H1 (cell line): ENCODE data around the gene CRHR1. TPM values are rescaled to one million over a fixed set of nuclear protein-coding genes. Genes with fewer than 3 reads are reported as not detected.

Experiments used
- PHF8 ChIP-seq: fragments of 200-600 bp; sonication (generic); conservative IDR thresholded peaks from 2 replicates; pipeline ENCODE4 v1.7.1; 2012; ENCODE audit warnings: low read depth, mild to moderate bottlenecking, inconsistent platforms, low read length, moderate library complexity
- POU5F1 ChIP-seq: IDR thresholded peaks from 2 replicates; pipeline ENCODE4 v1.6.1; 2011; ENCODE audit warnings: low read depth, mild to moderate bottlenecking, low read length, moderate library complexity
- SIN3A ChIP-seq, 2 experiments: IDR thresholded peaks in 1 of 2; conservative IDR thresholded peaks in 1 of 2; 2 replicates each; pipeline ENCODE4 v1.6.1; 2011 to 2012; ENCODE audit warnings: low read length in 2 of 2, improper control_type of control experiment in 1 of 2, low read depth in 1 of 2, mild to moderate bottlenecking in 1 of 2
- polyA plus RNA-seq, 7 experiments: library from polyadenylated mRNA; depleted of rRNA in 3 of 7; stranded (reverse) in 5 of 7; unstranded in 2 of 7; fragments of >200 nt in 5 of 7; fragments of 200-250 nt in 2 of 7; gene quantifications; 1 replicate in 5 of 7; 2 replicates in 1 of 7; 4 replicates in 1 of 7; pipeline versions ENCODE4 v1.2.1 to v1.2.3, GENCODE V29; 2011 to 2013; ENCODE audit warnings: missing spikeins in 2 of 7, mixed read lengths in 2 of 7
- total RNA-seq: library from RNA; stranded (reverse); fragmentation: NEBNext Ultra II Directional; extraction: Animal tissue kit (Norgen Biotek cat#: 25700); gene quantifications from 2 replicates; pipeline ENCODE4 v1.2.1, GENCODE V29; 2021

The CRHR1 gene
- total and polyA plus RNA-seq, 2 of the 8 experiments (the other 6 are each of a cell fraction or from before 2014, with no cell fraction given), result 0.56 to 1.7 TPM

DNA sequence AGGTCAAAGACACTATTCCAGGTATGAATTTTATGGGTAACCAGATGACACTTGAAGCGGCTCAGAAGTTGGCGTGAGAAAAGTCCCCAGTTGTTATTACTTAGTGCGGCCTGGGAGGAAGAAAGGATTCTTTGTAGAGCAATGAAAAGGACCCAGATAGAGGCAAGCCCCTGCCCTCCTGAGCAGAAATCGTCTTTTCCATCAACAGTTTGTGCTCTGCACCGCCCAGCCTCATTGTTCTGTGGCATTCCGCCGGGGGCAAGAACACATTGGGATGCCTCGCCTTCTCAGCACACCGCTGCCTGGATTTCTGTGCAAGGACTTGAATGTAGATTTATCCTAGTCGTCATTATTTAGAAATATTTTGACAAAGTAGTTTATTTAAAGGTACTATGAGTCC, 32.7 kb upstream of the CRHR1 start (continued):
- no peak for TF ChIP-seq POU5F1
- TF ChIP-seq SIN3A (conservative IDR thresholded peaks at IDR 0.05 in 1 of 2, IDR thresholded peaks at IDR 0.05 in 1 of 2; ENCODE audit: low read depth in 1 of 2, low read length in 2 of 2), result no peak
- no peak for TF ChIP-seq PHF8
